ENCODE results near the gene PSMA7. TPM values are rescaled to one million over a fixed set of nuclear protein-coding genes. Genes with fewer than 3 reads are reported as not detected.
A peak's percentile ranks its signal among the peaks of the same experiment; 100 is the strongest.

PSMA7 gene
- total RNA-seq, 1 experiment from 2014 or later, result 822 TPM

DNA sequence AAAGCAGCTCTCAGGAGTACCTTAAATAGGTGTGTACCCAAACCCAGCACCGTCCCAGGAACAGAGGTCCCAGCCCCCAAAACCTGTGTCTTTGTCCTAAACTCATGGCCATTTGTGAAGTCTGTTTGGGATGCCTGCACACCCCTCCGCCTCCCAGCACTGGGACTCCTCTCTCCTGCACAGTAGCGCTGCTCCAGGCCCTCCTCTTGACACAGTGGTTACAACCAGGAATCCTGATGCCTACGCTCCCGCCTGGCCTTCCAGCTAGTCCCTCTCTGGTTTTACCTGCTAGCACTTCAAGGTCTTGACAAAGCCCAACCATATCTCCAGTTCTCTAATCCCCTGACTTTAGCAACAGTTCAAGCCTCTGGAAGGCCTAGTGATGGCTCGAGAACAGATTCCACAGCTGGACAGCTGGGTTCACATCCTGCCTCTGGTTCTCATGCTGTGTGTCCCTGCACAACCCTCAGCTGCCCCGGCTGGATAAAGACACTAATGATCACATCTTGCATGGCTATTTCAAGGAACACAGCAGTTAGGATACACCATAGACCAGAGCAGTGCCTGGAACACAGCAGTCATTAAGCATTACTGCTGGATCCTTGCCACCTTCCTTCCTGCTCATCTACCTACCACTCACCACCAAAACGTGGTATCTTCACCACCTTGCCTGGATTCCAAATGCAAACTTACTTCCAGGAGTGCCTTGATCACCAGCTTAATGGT lies 5.6 kb downstream of the PSMA7 start:
- no peak for DNase-seq (ENCODE audit: low spot score)

DNA sequence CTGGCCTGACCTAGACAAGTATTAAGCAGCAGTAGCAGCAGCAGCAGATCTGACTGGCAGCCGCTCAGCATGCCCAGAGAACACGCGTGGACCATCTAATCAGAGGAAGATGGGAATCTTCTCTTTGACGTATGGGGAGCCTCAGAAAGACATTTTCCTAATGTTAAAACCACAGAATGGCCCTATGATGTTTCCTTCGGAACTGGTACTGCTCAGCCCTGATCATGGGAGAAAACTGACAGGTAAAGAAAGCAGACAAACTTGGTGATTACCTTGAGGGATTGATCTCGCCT lies 6.2 kb downstream of the PSMA7 start:
- no peak for DNase-seq (ENCODE audit: low spot score)

DNA sequence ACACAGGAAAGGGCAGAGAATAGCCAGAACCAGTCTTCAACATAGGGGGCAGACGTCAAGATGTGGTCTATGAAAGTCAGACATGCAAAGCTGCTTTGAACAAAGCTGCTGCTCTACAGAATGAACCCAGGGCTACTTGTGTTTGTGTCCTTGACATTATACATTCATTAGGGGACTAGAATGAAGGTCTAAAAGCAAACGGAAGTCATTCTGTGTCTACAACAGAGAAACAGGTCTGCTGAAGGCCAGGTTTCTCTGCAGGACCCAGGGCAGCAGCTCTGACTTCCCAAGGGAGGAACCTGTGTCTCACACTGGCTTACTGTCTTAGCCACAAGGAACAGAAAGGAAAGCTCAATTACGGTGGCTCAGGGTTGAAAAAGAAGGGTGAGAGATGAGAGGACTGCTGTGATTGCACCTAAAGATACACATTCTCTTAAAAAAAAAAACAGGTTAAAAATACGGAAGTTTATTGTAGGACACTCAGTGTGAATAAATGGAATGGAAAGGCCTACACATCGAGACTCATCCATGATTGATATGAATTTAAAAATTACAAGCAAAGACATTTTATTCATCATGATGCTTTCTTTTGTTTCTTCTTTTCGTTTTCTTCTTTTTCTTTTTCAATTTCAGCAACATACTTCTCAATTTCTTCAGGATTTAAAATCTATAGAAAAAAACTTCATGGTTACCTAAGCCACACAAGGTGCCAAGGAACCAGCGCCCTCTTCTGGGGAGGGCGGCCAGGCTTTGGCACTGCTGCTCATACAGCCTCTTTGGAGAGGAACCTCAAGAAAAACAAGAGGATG lies 6.7 kb downstream of the PSMA7 start:
- peak; percentile 92 for DNase-seq (ENCODE audit: low spot score)

DNA sequence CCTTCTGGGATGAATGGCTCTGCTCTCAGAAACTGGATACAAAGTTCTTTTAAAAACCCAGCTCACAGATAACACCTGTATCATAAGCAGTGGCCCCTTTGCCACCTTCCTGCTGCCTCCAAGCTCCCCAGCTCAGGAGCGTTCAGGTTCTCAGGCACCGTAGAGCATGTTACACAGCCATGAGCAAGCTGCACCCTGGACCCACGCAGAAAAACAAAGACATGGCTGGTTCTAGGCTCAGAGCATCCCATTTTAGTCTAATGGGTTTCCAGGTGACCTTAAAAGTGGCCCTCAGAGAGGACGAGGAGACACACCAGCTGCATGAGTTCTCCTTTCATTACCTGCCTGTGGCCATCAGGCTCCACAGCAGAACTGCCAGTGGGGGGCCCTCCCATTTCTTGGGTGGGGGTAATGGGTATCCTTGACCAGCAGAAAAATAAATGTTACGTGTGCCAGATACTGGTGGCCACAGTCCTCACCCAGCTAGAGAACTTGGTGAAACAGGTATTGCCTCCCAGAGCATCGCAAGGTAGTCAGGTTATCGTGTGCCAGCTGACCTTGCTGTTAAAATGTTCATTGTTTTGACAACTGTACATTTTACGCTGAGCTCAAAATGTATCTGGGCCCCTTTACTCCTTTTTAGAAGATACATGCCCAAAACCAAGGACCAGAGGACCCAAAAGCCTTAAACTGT lies 7.5 kb downstream of the PSMA7 start:
- DNase-seq (ENCODE audit: low spot score), result no peak

DNA sequence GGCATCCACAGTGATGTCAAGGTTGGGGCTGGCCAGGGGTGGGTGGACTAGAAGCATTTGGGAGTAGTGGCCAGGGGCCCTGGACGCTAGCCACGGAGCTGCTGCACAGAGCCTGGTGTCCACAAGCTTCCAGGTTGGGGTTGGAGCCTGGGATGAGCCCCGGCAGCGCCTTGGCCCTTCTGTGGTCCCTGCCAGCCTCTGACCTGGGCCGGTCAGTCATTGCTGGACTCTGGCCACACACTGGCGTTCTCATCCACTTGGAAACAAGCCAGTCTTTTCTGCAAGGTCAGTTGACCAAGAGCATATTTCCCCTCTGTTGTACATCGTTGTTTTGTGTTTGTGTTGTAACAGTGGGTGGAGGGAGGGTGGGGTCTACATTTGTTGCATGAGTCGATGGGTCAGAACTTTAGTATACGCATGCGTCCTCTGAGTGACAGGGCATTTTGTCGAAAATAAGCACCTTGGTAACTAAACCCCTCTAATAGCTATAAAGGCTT lies 8.4 kb downstream of the PSMA7 start:
- no peak for DNase-seq (ENCODE audit: low spot score)

DNA sequence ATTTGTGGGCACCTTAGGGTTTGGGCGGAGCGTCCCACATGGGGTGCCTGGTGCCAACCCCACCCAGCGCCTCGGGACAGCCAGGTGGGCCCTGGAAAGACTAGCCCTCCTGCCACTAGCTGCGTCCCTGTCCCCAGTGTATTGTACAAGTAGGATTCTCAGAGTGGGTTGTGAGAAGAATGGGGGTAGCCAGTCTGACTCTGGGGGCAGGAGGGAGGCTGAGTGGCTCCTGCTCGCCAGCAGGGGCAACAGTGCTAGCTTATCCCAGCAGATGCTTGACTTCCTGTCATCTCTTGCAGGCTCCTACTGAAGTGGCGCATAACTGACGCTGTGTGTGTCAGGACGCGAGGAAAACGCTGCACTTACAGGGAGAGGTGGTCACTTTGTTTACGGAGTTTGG lies 9.3 kb downstream of the PSMA7 start:
- no peak for DNase-seq (ENCODE audit: low spot score)

DNA sequence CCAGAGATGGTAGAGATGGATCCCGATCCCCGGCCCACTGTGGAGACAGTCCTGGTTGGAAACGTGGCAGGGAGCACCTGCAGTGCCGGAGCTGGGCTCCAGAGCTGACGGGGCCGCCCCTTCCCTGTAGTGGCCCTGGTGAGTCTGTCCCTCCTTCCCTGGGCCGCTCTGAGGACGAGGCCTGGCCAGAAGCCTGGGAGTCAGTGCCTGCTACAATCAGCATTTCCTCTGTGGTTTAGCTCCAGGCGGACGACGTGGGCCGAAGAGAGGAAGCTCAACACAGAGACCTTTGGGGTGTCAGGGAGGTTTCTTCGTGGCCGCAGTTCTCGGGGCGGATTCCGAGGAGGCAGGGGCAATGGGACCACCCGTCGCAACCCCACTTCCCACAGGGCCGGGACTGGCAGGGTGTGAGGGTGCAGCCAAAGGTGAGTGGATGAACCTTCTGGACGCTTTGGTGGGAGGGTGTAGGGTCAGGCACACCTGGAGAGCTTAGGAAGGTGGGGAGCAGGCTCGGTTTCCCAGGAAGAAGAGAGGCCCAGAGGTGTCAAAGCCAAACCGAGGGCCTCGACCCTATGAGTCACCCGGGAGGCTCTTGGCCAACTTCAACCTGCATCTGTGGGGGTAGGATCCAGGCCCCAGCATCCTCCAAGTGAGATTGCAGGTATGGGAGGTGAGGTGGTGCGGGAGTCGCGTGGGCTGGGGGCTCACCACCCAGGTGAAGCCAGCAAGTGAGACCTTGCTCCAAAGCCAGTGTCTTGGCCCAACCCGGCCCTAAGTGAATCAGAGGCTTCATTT lies 9.9 kb downstream of the PSMA7 start:
- DNase-seq (ENCODE audit: low spot score), result no peak

DNA sequence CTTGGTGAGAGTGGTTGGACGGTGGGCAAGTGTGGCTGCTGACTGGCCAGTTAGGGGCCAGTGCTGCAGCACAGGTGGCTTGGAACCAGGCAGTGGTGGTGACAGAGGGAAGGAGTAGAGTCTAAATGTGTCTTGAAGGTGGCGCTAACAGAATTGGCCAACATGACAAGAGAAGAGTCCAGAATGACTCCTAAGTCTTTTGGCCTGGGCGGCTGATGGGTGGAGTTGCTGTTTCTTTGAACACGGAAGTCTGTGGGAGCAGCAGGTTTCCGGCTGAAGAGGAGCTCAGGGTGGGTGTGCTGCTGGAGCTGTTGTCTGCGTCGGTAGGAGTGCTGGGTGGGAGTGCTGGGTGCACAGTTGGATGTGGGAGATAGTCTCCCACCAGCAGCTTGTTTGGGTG lies 10.8 kb downstream of the PSMA7 start:
- DNase-seq (ENCODE audit: low spot score), result no peak

DNA sequence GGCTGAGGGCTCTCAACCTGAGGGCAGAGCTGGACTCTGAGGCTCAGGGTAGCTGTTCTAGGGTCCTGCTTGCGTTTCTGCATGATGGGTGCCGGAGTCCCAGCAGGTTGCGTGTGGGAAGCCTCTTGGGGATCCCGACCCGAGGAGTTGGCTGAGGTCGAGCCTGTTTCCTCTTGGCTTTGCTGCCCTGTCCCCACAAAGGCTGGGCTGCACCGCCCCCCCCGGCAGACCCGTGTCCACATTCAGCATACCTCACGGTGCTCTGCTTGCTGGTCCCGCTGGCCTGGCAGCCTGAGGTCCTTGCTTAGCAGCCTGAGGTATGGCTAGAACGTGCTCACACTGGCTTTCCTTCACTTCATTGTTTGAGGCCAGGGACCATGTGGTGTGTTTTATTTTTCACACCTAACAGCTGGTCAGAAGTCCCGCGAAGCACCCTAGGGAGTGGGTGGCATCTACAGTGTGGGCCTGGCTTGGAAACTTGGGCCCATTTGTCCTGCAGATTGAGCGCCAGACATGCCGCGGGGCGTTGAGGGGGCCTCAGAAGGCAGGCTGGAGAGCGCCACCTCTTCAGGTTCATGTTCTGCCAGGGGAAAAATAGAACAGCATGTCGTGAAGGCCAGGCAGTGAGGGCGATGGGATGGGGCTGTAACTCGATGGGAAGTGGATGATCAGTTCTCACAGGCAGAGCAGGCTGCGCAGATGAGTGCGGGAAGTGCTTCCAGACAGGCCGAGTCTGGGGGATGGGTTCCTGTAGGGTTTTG lies 11.5 kb downstream of the PSMA7 start:
- DNase-seq (ENCODE audit: low spot score), result no peak

DNA sequence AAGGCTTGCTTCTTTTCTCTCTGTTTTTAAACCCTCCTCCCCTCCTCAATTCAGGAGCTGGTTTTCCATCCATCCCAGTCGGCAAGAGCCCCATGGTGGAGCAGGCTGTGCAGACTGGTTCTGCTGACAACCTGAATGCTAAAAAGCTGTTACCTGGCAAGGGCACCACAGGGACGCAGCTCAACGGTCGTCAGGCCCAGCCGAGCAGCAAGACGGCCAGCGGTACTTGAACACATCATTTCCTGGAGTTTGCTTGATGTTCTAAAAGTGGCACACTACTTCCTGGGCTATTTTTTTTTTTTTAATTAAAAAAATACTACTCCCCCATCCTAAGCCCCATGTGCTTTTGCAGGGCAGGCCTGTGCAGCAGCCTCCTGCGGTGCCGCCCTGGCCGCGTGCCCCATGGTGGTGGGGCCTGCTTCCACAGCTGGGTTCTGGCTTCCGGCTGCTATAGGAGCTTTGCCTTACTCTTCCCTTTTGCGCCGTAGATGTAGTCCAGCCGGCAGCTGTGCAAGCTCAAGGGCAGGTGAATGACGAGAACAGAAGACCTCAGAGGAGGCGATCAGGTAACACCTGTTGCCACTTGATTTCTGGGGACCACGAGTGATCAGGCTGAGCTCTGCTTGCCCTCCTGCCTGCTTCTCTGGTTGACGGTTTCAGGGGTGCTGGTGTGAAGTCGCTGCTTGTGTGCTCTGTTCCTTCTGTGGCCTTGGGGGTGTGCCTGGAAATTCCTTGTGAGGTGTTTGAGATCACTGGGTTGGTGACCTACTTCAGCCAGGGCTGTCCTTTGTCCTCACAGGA lies 13.3 kb downstream of the PSMA7 start:
- no peak for DNase-seq (ENCODE audit: low spot score)

DNA sequence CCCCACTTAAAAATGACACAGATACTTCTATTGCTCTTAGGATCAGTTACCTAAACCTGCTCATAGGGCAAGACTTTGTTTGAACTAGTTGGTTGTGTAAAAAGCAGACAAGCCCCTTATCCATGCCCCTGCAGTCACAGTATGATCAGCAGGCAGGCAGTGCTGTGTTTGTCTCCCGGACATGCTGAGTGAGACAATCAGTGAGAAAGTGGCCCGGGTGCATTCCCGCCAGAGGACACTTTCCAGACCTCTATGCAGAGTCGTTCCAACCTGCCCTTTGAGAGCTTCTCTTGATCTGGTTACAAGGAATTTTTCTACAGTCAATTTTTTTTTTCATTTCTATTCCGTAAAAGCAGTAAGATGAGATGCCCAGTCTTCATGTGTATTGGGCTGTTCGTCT lies 14.7 kb downstream of the PSMA7 start:
- no peak for DNase-seq (ENCODE audit: low spot score)

DNA sequence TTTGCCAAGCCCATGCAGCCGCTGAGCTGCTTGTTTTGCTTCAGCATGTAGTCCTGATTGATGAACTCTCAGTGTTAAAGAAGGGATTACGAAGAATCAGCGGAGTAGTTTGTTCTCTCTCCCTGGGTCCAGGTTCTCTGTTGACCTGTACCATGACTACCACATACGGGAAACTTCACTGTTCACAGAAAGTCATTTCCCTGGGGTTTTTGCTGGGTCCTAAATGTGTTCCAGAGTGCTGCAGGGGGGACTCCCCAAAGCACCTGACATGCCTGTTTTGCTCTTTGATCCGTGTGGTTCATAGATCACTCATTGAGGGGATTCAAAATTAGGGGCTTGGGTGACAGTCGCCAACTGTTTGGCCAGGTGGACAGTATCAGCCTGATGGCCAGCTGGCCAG lies 15.4 kb downstream of the PSMA7 start:
- no peak for DNase-seq (ENCODE audit: low spot score)

DNA sequence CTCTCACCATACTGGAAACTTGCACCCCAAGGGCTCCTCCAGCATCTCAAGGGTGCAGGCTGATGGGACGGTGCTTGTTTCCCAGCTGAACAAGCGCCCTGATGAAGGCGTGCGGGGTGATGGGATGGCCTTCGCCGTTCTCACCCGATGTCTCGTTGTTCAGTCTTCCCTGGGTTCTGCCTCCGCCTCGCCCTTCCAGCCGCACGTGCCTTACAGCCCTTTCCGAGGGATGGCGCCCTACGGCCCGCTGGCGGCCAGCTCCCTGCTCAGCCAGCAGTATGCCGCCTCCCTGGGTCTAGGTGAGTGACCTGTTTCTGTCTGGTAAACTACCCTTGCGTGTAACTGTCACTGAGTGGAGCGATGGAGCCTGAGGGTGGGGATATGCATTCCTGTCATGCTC lies 17.1 kb downstream of the PSMA7 start:
- no peak for DNase-seq (ENCODE audit: low spot score)

DNA sequence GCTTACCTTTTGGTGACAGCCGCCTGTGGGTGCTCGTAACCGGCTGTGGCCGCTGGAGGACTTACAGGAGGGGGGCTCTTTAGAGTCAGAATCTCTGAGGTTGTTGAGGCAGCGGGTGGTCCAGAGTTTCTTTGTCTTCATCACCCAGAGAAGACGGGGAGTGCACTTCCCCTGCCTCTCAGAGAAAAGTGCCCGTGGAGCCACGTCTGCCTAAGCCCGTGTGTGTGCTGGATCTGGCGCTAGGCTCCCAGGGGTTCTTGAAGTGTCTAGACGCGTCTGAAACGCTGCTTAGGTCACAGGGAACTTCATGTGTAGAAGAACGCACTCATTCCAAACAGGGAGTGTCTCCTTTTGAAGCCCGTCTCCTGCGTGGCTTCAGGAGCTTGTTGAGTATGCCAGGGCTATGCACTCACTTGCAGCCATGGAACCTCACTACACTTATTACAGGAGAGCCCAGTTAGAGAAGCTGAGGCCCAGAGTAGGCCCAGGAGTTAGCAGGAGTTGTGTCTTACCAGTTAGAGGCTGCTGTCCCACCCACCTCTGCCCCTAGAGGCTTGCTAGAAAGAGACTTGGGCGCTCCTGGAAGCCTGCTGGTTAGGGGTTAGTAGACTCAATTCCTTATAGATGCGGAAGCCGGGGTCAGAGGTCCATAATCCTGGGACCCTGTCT lies 19.6 kb downstream of the PSMA7 start:
- DNase-seq (ENCODE audit: low spot score), result no peak

DNA sequence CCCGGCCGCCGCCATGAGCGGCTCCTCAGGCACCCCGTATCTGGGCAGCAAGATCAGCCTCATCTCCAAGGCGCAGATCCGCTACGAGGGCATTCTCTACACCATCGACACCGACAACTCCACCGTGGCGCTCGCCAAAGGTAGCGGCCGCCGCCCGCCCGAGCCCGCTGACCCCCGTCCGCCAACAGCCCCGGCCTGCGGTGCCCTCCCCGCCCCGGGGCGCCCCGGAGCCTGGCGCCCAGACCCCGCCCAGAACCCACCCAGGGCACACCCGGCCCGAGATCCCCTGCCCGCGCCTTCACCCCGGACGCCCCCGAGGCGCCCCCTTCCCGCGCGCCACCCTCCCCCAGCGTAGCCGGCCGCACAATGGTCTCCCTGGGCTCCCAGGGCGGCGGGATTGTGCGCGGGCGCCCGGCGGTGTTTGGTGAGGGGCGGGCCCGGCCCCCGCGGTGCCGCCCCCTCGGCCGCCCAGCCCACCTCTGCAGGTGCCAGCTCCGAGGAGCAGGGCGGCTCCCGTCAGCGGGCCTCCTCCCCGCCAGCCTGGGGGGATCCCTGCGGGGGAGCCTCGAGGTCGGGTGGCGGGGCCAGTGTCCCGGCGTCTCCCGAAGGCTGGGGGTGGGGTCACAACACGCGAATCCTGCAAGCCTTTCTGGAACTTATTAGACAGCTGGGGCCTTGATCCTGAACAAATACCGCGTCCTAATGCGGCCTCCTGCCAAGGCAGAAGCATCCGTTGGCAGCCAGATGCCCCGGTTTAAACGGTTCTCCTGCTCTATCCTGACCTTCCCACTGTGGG lies 20.3 kb downstream of the PSMA7 start:
- DNase-seq (ENCODE audit: low spot score), result peak; percentile 47

DNA sequence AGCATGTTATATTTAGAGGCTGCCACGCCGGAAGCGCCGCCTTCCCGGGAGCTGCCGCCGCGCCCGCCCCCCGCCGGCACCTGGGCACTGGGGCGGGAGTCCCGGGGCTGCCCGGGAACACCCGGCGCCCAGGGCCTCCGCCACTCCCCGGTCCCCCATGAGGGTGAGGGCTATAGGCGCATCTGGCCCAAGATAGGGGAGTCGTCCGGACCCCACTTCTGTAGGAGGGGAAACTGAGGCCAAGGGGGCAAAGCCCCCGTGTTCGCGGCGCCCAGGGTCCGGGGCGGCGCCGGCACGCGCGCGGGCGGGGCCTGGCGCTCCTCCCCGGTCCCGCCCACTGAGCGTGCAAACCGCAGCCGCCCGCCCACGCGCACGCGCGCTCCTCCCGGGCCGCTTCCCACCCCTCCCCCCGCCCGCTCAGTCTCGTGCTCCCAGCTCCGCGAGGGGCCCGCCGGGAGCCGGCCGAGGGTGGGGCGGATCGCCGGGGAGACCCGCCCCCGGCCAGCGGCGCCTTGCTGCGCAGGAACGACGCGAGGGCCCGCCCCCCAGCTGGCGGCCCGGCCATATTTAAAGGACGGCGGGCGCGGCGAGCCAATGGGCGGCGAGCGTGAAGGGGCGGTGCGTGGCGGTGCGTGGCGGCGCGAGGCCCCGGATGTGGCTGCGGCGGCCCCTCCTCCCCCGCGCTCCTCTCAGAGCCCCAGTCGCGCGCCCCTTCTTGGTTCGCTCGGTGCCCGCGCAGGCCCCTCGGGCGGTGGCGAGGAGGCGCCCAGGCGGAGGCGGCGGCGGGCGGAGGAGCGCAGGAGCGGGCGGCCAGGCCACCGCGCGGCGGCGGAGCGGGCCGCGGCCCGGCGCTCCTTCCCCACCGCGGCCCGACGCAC lies 21.2 kb downstream of the PSMA7 start, which contains the start of gene LSM14B:
Gene LSM14B (plus strand): TSS at position 700 of the 878 bp plus-strand sequence. CDS start 192 bp downstream, outside the sequence.
- DNase-seq (ENCODE audit: low spot score), result peak; percentile 99

DNA sequence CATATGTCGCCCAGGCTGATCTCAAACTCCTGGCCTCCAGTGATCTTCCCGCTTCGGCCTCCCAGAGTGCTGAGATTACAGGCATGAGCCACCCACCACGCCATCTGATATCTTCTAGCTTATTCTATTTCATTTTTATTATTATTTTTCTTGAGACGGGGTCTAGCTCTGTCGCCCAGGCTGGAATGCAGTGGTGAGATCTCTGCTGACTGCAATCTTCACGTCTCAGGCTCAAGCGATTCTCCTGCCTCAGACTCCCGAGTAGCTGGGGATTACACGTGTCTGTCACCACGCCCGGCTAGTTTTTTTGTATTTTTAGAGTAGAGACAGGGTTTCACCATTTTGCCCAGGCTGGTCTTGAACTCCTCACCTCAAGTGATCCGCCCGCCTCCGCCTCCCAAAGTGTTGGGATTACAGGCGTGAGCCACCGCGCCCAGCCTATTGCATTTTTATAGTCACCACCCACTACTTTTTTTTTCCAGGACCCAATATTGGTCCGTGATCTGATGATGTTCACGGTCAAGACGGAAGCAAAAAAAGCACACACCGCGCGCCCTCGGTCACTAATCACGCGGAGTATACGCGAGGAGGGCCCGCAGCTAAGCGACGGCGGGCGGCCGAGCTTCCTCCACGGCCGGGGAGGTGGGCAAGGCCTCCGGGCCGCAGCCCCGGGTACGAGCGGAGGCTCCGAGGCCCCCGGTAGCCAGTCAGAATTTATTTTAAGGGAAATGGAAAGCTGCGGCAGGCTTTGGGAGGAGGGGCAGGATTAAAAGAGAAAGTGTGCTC lies 22.0 kb downstream of the PSMA7 start:
- DNase-seq (ENCODE audit: low spot score), result peak; percentile 85

Measured in HT-29 (cell line).